ENCODE measurements around the gene SLC10A3. TPM values are rescaled to one million over a fixed set of nuclear protein-coding genes. Genes with fewer than 3 reads are reported as not detected.

SLC10A3 gene
- total and polyA plus RNA-seq, 2 of the 13 experiments (the other 11 are each of a cell fraction or from before 2014, with no cell fraction given), result 10.1 to 11.5 TPM

DNA sequence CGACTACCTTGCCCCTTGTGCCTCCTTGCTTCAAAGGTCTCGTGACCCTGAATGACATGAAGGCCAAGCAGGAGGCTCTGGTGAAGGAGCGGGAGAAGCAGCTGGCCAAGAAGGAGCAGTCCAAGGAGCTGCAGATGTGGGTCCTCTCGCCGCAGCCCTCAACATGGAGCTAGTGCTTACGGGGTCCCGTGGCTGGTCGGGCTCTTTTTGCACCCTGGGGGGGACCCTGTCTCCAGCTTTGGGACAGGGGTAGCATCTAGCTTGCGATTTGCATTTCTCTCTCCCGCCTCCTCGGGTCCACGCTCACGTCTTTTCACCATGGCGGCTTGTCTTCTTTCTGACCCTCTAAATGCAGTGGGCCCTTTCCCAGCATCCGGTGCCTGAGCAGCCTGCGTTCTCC lies 44.7 kb downstream of the SLC10A3 start:
- POLR2A ChIA-PET, result interaction anchor here (1.3 kb wide), 2 partner anchors 45 to 81 kb away, joined by 3 to 4 read pairs; partner anchors contain the start of gene SLC10A3
- ATAC-seq, result no peak
- WGBS (ENCODE audit: low lambda C conversion rate), result 97% methylated on average over 6 of the region's 16 CpGs
- CTCF ChIA-PET (ENCODE audit: low intra/inter-chr PET ratio, low total read pairs), result no interaction called here
- H3K36me3 ChIP-seq (replicated peaks in 1 of 2; ENCODE audit: control insufficient read depth in 1 of 2, insufficient read depth in 2 of 2, low read length in 2 of 2), result peaks cover 0 to 2% of the 10 kb centered on the region in 2 experiments; a peak in 2 of 5 replicates
- H3K79me2 ChIP-seq (ENCODE audit: insufficient read depth, low read length), result peaks cover 2% of the 10 kb centered on the region
- H2AFZ ChIP-seq (ENCODE audit: low read length), result no peak overlapping the region
- intact Hi-C loops (cut with micrococcal nuclease; ENCODE audit: unreplicated experiment) (no loop called here), in situ Hi-C loops (cut with HindIII; ENCODE audit: extremely low pct_ligation_motif_present, low pct_unique_long_range_greater_than_20kb) (no loop called here)
- no peak for FAIRE-seq
- H3K27me3 ChIP-seq (ENCODE audit: control insufficient read depth in 1 of 2, insufficient read depth in 2 of 2, low read length in 2 of 2), result no peaks in the 10 kb centered on the region
- no peak overlapping the region for H3K27ac ChIP-seq (ENCODE audit: extremely low read length, insufficient read depth, low read length)
- no peaks in the 10 kb centered on the region for H3K9me3 ChIP-seq (ENCODE audit: low read length)
- no peak overlapping the region for H3K4me3 ChIP-seq (replicated peaks in 1 of 3; ENCODE audit: insufficient read depth in 1 of 3, low read depth in 2 of 3, low read length in 3 of 3)
- peaks cover 11% of the 10 kb centered on the region for H3K4me1 ChIP-seq (ENCODE audit: insufficient read depth, low read length)
- no peak for DNase-seq (ENCODE audit: low spot score)
- no TSS peak for BruUV-seq (replicated peaks)
- H4K20me1 ChIP-seq (ENCODE audit: insufficient read depth, low read length), result no peaks in the 10 kb centered on the region
- TF ChIP-seq PAF1 (CRISPR knock-in tag; IDR thresholded peaks at IDR 0.05) (no peak), ZNF670 (CRISPR knock-in tag; IDR thresholded peaks at IDR 0.05; ENCODE audit: borderline replicate concordance) (no peak), ZBTB43 (CRISPR knock-in tag; conservative IDR thresholded peaks at IDR 0.05) (no peak), JUND (CRISPR knock-in tag; IDR thresholded peaks at IDR 0.05) (no peak)
- H3K4me2 ChIP-seq (ENCODE audit: low read depth, low read length), result no peak overlapping the region
- no peak overlapping the region for H3K9ac ChIP-seq (ENCODE audit: insufficient read depth, low read depth, low read length)

DNA sequence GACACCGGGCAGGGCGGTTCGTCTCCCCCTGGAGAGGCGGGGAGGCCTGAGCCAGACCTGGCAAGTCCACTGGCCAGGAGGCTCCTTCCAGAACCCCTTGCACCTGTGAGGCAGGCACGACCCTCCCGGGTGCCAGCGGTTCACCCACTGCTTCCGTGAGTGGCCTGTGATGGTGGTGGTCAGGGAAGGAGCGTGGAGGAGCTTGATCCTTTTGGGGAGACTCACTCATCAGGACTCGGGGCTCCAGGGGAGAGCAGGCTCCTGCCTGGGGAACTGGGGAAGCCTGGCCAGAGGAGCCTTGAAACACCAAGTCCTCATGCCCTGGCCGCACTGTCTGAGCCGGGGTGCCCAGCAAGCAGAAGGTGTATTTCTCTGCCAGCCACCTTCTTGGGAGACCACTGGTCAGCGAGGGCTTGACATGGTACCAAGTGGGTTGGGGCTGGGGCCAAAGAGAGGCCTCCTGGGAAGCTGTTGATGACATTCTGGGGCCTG lies 45.6 kb downstream of the SLC10A3 start:
- H4K20me1 ChIP-seq (ENCODE audit: insufficient read depth, low read length), result no peaks in the 10 kb centered on the region
- peaks cover 2% of the 10 kb centered on the region for H3K79me2 ChIP-seq (ENCODE audit: insufficient read depth, low read length)
- FAIRE-seq, result no peak
- peak overlapping the region; percentile 78 for H3K9ac ChIP-seq (ENCODE audit: insufficient read depth, low read depth, low read length)
- peak overlapping the region; percentile 40 to 75 (median 65) for H3K4me3 ChIP-seq (replicated peaks in 1 of 3; ENCODE audit: insufficient read depth in 1 of 3, low read depth in 2 of 3, low read length in 3 of 3)
- TF ChIP-seq, protein P1, sequence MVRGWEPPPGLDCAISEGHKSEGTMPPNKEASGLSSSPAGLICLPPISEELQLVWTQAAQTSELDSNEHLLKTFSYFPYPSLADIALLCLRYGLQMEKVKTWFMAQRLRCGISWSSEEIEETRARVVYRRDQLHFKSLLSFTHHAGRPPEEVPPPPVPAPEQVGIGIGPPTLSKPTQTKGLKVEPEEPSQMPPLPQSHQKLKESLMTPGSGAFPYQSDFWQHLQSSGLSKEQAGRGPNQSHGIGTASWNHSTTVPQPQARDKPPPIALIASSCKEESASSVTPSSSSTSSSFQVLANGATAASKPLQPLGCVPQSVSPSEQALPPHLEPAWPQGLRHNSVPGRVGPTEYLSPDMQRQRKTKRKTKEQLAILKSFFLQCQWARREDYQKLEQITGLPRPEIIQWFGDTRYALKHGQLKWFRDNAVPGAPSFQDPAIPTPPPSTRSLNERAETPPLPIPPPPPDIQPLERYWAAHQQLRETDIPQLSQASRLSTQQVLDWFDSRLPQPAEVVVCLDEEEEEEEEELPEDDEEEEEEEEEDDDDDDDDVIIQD (CRISPR knock-in tag; IDR thresholded peaks at IDR 0.05; ENCODE audit: low read depth), result no peak
- 0 out of 2 replicates have a peak, but pooled peaks have one; percentile 45 for TF ChIP-seq ZC3H13 (CRISPR knock-in tag; IDR thresholded peaks at IDR 0.05)
- WGBS (ENCODE audit: low lambda C conversion rate), result 0% methylated on average over 1 of the region's 13 CpGs
- peak; percentile 24 for ATAC-seq
- H3K4me2 ChIP-seq (ENCODE audit: low read depth, low read length), result peak overlapping the region; percentile 71
- H3K27me3 ChIP-seq (ENCODE audit: control insufficient read depth in 1 of 2, insufficient read depth in 2 of 2, low read length in 2 of 2), result no peaks in the 10 kb centered on the region
- H3K4me1 ChIP-seq (ENCODE audit: insufficient read depth, low read length), result peaks cover 11% of the 10 kb centered on the region
- POLR2A ChIA-PET, result interaction anchor here (1.3 to 1.6 kb wide), 3 partner anchors 17 to 82 kb away, joined by 3 to 6 read pairs (median 4); partner anchors contain the start of genes ATP6AP1 and SLC10A3
- in situ Hi-C loops (cut with HindIII; ENCODE audit: extremely low pct_ligation_motif_present, low pct_unique_long_range_greater_than_20kb) (no loop called here), intact Hi-C loops (cut with micrococcal nuclease; ENCODE audit: unreplicated experiment) (no loop called here)
- no peaks in the 10 kb centered on the region for H3K9me3 ChIP-seq (ENCODE audit: low read length)
- H3K36me3 ChIP-seq (replicated peaks in 1 of 2; ENCODE audit: control insufficient read depth in 1 of 2, insufficient read depth in 2 of 2, low read length in 2 of 2), result peaks cover 0 to 2% of the 10 kb centered on the region in 2 experiments; a peak in 2 of 5 replicates
- H2AFZ ChIP-seq (ENCODE audit: low read length), result no peak overlapping the region
- CTCF ChIA-PET (ENCODE audit: low intra/inter-chr PET ratio, low total read pairs), result no interaction called here
- no TSS peak for BruUV-seq (replicated peaks)
- no peak overlapping the region for H3K27ac ChIP-seq (ENCODE audit: extremely low read length, insufficient read depth, low read length)
- DNase-seq (ENCODE audit: low spot score), result no peak

Measured in HepG2 (cell line).